GM21367 (cell line): Measurements from ENCODE around the gene OPTN.

ENCODE experiments used
- ATAC-seq: cut with Tn5 transposase; IDR thresholded peaks from one replicate; pipeline ENCODE4 v1.9.1; 2021; ENCODE audit not compliant: unreplicated experiment

OPTN gene

DNA sequence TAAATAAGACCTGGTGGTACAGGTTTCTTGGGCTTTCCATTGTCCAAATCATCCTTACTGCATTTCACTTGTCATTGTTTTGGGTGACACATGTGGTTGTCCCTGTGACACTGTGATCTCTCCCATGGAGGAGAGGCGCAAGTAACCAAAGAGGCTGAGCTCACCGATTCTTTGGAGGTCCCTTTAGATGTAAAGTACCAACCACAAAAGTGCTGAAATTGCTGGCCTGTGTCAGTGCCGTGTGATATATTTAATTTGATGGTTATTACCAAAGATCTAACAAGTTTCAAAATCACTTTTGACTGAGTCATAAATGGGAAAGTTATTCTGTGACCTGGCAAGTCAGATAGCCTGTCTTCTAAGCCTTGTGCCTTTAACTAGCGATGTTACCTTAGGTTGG, 80.8 kb downstream of the OPTN start:
- no peak for ATAC-seq

- no peak for ATAC-seq
These were observed 82.5 kb downstream of the OPTN start for GRCh38 chr10:13182424-13182823.

- no peak for ATAC-seq
These were observed 83.7 kb downstream of the OPTN start for GRCh38 chr10:13183625-13184024.

GRCh38 chr10:13184276-13184675, 84.3 kb downstream of the OPTN start:
- ATAC-seq, result no peak

DNA sequence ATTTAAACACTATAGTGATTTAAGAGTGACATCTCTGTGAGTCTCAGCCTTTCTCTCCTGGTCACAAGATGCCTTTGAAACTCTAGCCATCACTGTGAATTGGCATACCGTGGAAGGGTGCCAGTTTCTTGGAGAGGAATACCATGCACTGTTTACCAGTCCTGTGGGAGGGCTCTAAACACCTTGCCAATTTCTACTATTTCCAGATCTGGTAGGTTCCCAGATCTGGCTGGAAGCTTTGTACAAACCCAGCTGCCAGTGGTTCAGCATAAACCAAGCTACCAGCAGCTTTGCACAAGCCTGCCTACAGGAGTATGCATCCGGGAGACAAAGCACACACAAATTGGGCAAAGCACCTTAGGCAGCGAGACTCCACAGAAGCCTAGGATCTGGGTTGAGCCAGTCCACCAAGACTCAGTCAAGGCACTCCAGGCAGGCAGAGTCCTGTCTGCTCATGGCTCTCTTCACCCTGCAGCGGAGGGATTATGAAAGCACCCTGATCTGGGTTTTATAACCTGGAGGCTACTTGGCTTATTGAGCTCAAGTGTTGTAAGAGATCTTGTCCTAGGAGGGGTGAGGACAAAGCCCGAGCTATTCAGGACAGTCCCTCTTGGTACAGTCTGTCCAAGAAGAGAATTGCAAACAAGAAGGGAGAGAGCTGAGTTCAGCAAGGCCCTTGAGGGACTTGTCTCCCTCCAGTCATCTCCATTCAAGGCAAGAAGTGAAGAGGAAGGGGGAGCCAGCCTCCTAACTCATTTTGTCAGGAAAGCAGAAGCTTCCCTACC, 85.0 kb downstream of the OPTN start:
- no peak for ATAC-seq

DNA sequence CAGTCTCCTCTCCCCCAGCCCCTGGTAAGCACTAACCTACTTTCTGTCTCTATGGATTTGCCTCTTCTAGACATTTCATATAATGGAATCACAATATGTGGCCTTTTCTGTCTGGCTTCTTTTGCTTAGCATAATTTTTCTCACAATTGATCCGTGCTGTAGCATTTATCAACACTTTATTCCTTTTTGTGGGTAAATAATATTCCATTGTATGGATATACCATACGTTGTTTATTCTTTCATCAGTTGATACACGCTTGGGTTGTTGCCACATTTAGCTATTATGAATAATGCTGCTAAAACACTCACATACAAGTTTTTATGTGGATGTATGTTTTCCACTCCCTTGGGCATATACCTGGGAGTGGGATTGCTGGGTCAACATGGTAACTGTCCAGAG, 87.2 kb downstream of the OPTN start:
- ATAC-seq, result no peak
